Nucleus accumbens (tissue), 56 donors: ENCODE data around the gene IQGAP3.

Experiments
- DNase-seq, 56 donors: peaks; one replicate each; lab custom pipeline; 2025; lab: John Stamatoyannopoulos, UW

Gene IQGAP3

DNA sequence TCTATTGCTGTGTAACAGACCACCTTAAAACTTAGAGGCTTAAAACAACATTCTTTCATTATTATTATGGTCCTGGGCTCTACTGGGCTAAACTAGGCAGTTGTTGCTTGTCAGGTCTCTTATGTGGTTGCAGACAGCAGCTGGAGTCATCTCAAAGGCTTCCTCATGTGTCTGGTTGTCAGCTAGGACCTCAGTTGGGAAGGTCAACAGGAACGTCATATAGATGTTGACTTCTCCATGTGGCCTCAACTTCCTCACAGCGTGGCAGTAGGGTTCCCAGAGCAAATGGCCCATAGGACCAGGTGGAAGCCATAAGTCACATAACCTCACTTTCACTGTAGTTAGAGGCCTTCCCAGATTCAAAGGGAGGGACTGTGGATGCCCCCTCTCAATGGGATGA lies 56.4 kb downstream of the IQGAP3 start:
- DNase-seq = no peak

- DNase-seq = no peak
Measured at GRCh38 chr1:156513185-156513584, 59.2 kb downstream of the IQGAP3 start.

DNA sequence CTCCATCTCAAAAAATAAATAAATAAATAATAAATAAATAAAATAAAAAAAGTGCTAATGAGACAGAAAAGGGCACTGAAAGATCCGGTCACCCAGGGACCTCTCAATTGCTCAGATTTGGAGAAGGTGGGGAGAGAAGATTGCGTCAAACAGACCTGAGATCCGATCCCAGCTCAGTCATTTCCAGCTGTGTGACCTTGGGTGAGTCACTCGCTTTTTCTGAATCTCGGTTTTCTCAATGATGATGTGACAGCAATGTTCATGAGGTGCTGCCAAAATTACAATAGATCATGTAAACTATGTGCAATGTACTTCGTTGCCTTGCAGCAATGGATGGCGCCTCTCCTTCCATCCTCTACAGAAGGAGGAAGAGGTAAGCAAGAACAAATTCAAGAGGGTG lies 60.7 kb downstream of the IQGAP3 start:
- no peak for DNase-seq

DNA sequence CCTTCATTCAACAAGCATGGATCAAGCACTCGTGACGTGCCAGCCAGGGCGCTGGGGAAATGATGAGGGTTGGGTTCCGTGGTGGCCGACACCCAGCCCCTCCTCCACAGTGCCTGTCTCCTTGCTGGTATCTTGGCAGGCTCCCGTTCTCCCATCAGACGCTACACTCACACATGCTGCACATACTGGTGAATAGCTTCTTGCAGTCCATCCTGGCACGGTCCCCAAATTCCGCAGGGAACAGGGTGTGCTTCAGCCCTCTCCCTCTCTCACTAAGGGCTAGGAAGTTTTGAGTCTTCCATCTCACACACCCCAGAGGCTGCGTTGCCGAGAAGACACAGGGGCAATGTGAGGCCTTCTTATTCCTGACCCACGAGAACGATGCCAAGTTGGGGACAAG lies 61.7 kb downstream of the IQGAP3 start:
- DNase-seq = peak in 49 of 56 donors; percentile 16 to 84 (median 58)

GRCh38 chr1:156509424-156510034 lies 62.8 kb downstream of the IQGAP3 start:
- DNase-seq = no peak

DNA sequence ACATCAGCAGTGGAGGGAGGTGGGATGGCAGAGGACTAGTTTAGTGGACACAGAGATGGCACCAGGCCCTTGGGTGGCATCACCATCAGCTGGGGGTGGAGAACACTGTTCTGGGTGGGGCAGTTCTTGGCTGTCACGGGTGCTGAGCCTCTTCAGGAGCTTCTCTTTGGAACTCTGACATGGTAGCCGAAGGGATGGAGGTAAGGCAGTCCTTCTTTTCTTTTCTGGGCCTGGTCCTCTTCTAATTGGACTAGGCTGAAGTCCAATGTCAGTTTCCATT lies 63.5 kb downstream of the IQGAP3 start:
- DNase-seq = no peak

- peak in 15 of 56 donors; percentile 12 to 69 (median 39) for DNase-seq
Measured at GRCh38 chr1:156508205-156508954, 64.0 kb downstream of the IQGAP3 start.

DNA sequence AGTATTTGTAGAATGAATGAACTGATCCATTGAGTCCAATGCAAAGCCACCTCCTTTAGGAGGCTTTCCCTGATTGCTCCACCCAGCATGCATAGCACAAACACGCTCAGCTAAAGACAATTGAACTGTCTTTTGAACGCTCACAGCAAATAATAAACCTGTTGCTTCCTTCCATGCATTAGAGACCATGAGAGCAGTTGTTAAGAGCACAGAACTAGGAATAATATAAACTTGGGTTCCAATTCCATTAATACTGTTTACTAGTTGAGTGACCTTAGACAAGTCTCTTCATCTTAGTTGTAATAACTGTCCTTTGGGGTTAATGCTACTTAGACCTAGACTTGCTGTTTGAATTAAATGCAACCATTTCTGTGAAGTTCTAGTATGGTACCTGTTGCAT lies 65.9 kb downstream of the IQGAP3 start:
- no peak for DNase-seq

DNA sequence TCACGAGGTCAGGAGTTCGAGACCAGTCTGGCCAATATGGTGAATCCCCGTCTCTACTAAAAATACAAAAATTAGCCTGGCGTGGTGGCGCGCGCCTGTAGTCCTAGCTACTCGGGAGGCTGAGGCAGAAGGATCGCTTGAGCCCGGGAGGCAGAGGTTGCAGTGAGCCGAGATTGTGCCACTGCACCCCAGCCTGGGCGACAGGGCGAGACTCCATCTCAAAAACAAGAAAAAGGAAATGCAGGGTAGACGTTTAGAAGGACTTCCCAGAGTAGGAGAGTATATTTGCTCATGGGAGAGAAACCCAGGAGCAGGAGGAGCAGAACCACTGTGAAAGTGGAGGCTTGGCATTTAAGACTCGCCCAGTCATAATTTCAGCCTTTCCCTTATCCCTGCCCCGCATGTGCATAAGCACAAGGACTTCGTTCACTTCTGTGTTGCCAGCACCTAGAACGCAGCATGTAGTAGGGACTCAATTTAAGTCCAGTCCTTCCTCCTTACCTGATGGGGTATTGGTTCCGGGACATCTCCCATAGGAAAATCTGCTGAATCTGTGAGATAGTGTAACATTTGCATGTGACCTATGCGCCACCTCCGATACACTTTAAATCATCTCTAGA lies 66.6 kb downstream of the IQGAP3 start:
- no peak for DNase-seq

GRCh38 chr1:156504821-156505678 lies 67.3 kb downstream of the IQGAP3 start:
- DNase-seq = peak; percentile 74 to 99 (median 96)

- DNase-seq = no peak
Measured at GRCh38 chr1:156504438-156504813, 67.9 kb downstream of the IQGAP3 start.

DNA sequence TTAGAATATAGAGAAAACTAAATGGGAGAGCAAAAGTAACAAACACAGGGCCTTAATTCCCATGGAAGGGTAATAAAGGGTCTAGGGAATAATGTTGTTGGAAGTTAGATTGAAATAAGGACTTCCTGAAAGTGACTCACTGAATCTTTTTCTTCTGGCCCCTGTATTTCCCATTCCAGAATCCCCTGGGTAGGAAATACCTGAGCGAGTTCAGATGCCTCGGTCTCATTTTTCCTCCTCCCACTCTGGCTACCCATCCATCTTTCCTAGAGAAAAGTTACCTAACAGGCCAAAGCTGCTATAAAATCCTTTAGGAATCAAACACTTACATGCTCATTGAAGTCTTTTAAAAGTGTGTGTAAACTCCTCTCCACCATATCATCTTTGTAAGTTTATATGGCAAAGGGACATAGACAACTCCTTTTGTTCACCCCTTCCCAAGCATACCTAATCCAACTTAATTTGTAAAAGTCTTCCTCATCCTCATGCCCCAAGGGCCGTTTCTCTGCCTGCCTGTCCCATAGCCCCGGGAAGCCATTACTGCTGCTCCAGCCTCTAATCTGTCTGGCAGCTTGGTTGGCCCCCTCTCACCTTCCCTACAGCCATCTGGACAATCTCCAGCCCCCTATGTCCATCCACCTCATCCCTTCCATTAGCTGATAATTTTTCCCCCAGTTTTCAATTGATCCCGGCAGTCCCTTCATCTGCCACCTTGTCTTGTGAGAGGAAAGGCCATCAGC lies 68.5 kb downstream of the IQGAP3 start:
- DNase-seq = no peak

GRCh38 chr1:156502894-156503697 lies 69.3 kb downstream of the IQGAP3 start:
- DNase-seq = peak in 45 of 56 donors; percentile 17 to 78 (median 50)

DNA sequence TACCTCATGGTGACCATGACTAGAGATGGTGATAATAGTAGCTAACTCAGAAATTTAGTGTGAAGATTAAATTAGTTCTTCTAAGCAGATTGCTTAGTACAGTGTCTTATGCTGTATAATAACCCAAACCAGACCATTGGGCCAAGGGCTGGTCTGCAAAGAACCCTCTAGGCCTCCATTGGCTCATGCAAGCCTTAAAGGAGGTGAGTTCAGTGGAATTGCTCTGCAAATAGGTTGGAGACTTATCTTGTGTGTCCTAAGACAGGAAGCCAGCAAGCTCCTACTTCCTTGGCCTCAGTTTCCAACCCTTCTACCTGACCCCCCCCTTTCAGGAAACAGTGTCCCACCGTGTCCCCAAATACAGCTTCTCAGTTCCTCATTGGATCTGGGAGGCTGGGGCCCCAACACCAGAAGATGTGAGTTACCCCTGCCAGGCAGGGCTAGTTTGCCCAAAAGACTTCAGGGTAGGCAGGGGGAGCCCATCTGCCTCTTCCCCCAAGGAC lies 69.9 kb downstream of the IQGAP3 start:
- DNase-seq = peak in 1 of 56 donors; percentile 34

DNA sequence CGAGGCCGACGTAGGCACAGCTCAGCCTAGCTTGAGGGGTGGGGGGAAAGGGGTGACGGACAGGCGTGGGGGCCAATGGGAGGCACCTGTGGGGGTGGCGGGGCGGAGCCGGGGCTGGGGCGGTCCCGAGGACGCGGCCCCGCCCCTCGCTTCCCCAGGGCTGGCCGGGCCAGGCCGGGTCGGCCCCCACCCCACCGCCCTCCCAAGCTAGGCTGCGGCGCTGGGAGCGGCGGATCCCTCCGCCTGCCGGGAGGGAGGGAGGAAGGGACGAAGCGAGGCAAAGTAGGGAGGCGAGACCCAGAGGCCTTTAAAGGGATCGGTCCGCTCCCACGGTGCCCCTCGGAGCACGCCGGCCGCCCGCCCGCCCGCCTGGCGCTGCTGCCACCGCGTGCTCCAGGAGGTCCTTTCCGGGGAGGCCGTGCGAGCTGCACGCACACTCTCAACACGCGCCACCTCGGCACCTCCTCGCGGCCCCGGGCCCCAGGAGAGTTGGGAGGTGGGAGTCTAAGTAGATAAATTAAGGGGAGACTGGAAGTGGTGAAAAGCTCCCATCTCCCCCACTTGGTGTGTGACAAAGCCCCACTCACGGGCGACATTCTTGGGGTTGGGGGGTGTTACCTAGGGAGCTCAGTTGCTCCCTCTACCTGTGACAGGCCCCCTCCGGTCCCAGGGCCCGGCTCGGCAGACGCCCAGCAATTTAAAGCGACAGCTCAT lies 71.4 kb downstream of the IQGAP3 start:
- DNase-seq = peak in 55 of 56 donors; percentile 78 to 97 (median 94)

- DNase-seq = no peak
Measured at GRCh38 chr1:156500543-156500792, 71.9 kb downstream of the IQGAP3 start, which contains the start of gene MEF2D. TSS of gene MEF2D (minus strand) at chr1:156500775. CDS start at chr1:156483292, 17,483 bp downstream.

DNA sequence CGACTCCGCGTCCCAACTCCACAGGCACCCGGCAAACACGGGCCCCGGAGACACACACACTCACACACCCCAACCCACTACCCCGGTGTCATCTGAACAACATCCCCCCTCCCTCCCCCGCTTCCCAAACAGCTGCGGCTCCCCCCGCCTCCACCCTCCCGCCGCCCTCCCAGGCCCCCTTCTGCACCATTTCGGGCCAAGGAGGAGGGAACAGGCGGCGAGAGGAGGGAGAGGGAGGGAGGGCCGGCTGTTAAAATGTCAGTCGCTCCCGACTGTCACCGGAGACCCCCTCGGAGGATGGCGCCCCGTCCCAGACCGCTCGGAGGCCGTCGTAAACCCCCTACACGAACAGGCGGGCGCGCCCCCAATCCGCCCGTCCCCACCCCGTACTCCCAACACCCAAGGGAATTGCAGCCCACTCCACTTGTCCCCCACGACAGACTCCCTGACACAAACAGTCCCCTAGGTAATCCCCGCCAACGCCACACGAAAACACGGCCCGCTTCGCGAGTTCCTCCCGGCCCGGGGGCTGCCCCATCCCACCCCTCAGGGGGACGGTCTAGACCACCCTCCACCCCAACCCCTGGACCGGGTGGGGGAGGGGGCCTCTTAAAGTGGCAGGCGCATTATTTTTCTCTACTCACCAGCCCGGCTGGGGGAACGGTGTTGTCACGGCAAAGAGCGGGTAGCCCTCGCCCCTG lies 72.4 kb downstream of the IQGAP3 start:
- peak in 47 of 56 donors; percentile 40 to 83 (median 71) for DNase-seq

GRCh38 chr1:156499194-156499841 lies 73.0 kb downstream of the IQGAP3 start:
- peak in 2 of 56 donors; percentile 51 to 56 for DNase-seq
